ENCODE data around the gene LYZL6.
"Not testable (repeated sequence)": the region's sequence is repeated elsewhere in the genome, so short reads cannot be mapped to it uniquely, and the experiment has no call there.

LYZL6 gene

GRCh38 chr17:35900708-35901480 is 42.6 kb downstream of the LYZL6 start:
- no peak overlapping the region for H3K4me3 ChIP-seq (ENCODE audit: low read depth, low read length)
- TF ChIP-seq, protein P1, sequence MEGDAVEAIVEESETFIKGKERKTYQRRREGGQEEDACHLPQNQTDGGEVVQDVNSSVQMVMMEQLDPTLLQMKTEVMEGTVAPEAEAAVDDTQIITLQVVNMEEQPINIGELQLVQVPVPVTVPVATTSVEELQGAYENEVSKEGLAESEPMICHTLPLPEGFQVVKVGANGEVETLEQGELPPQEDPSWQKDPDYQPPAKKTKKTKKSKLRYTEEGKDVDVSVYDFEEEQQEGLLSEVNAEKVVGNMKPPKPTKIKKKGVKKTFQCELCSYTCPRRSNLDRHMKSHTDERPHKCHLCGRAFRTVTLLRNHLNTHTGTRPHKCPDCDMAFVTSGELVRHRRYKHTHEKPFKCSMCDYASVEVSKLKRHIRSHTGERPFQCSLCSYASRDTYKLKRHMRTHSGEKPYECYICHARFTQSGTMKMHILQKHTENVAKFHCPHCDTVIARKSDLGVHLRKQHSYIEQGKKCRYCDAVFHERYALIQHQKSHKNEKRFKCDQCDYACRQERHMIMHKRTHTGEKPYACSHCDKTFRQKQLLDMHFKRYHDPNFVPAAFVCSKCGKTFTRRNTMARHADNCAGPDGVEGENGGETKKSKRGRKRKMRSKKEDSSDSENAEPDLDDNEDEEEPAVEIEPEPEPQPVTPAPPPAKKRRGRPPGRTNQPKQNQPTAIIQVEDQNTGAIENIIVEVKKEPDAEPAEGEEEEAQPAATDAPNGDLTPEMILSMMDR (IDR thresholded peaks at IDR 0.05; ENCODE audit: borderline replicate concordance, insufficient read depth, low read depth, low read length) = no peak

DNA sequence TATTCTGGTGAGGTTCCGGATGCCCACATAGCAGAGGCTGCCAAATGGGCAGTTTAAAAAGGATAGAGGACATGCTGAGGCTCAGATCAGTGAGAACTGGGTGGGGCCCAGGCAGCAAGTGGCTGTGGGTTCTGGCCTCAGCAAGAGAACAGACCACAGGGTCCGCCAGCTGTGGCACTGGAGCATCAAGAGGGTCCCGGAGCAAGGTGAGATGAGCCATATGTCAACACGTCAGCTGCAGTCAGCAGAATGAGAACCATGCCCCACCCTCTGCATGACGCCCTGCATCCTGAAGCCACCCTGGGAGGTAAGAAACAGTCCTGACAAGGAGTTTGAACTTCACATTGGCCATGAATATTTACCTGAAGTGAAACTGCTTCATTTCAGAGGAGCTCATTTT is 43.2 kb downstream of the LYZL6 start:
- TF ChIP-seq, protein P1 (IDR thresholded peaks at IDR 0.05; ENCODE audit: borderline replicate concordance, insufficient read depth, low read depth, low read length) = no peak
- no peak overlapping the region for H3K4me3 ChIP-seq (ENCODE audit: low read depth, low read length)

- no peak overlapping the region for H3K4me3 ChIP-seq (ENCODE audit: low read depth, low read length)
- TF ChIP-seq, protein P1 (IDR thresholded peaks at IDR 0.05; ENCODE audit: borderline replicate concordance, insufficient read depth, low read depth, low read length) = no peak
These were observed 45.0 kb downstream of the LYZL6 start for GRCh38 chr17:35898283-35899070.

DNA sequence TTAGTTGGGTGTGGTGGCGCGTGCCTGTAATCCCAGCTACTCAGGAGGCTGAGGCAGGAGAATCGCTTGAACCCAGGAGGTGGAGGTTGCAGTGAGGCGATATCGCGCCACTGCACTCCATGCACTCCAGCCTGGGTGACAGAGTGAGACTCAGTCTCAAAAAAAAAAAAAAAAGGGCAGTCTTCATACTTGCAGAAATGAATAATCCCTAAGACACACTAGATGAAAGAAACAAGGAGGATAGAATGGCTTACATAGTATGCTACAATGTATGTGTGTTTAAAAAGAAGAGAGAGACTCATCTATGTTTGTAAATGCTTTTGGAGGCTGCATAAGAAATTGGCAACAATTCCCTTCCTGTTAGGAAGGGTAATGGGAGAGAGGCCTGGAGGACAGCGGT is 45.7 kb downstream of the LYZL6 start:
- H3K4me3 ChIP-seq (ENCODE audit: low read depth, low read length) = not testable (repeated sequence)

DNA sequence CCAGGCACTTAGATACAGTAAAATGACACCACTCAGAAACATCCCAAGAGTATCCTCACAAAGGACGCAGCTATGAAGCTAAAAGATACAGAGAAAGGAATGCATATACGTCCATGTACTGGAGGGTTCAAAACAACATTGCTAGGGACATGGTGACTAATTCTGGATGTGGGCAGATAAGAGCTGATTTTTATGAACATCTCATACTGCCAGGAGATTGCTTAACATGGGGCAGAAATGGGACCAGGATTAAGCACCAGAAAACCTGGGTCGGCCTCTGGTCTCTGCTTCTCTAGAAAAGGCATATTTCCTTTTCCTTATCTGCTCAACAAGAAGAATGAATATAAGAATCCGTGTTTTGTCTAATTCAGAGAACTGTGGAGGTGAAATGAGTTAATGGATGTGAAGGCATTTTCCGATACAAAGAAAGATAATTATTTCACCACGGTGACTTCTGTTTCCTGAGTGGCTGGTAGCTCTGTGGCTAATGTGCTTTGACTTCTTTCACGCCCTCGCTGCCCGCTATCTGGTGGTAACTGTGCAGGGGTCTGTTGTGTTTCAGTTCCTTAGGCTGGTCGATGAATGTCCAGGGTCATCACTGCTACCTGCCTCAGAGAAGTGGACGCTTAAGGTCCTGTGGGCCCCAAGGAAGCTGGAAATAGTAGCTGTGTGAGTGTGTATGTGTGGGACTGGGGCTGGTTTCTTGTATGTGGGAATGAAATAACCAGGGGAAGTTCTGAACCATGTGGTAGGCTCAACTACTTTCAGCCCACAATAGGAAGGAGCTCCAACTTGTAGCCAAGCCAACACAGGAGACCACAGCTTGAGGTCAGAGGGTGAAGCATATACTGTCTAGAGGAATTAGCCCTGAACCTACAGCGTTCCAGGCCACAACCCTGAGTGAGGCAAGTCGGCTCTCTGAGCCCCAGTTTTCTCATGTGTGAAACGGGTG is 47.6 kb downstream of the LYZL6 start:
- TF ChIP-seq, protein P1 (IDR thresholded peaks at IDR 0.05; ENCODE audit: borderline replicate concordance, insufficient read depth, low read depth, low read length) = no peak
- no peak overlapping the region for H3K4me3 ChIP-seq (ENCODE audit: low read depth, low read length)

DNA sequence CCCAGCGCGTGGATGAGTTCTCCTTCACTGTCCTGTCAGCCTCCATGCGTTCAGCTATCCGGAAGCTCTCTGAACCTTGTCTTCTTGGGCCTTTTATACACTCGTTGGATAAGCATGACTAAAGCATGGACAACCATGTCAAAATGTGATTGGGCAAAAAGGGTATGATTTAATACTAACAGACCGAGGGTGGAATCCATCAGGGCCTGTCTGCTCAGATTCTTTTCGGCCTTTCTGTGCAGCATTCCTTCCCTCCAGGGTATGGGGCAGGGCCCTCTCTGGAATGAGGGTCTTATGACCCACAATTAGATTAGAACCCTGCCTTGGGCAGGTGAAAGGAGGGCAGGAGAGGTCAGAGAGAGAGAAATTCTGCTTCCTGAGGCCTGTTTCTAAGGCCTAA is 49.3 kb downstream of the LYZL6 start:
- TF ChIP-seq, protein P1 (IDR thresholded peaks at IDR 0.05; ENCODE audit: borderline replicate concordance, insufficient read depth, low read depth, low read length) = no peak
- no peak overlapping the region for H3K4me3 ChIP-seq (ENCODE audit: low read depth, low read length)

- TF ChIP-seq, protein P1 (IDR thresholded peaks at IDR 0.05; ENCODE audit: borderline replicate concordance, insufficient read depth, low read depth, low read length) = no peak
These were observed 49.8 kb downstream of the LYZL6 start for GRCh38 chr17:35893751-35894150.

More at GRCh38 chr17:35893751-35894150, 49.8 kb downstream of the LYZL6 start:
- no peak overlapping the region for H3K4me3 ChIP-seq (ENCODE audit: low read depth, low read length)
